GM23248 (cell line): ENCODE data around the gene MGAT4C.

Experiments
- EZH2 ChIP-seq: fragments of 200-600 bp; sonication (generic); IDR thresholded peaks from 2 replicates; pipeline ENCODE4 v1.6.1; 2018; ENCODE audit warnings: antibody characterized with exemption, mild to moderate bottlenecking; ENCODE audit not compliant: insufficient read depth, poor library complexity, severe bottlenecking
- EZH2phosphoT487 ChIP-seq: fragments of 200-600 bp; sonication (generic); IDR thresholded peaks from 2 replicates; pipeline ENCODE4 v1.6.1; 2018; ENCODE audit warnings: antibody characterized with exemption, moderate library complexity, mild to moderate bottlenecking, low read depth; ENCODE audit not compliant: insufficient read depth

- TF ChIP-seq EZH2: no peak
- no peak for TF ChIP-seq EZH2phosphoT487
Observed at GRCh38 chr12:86015026-86015425, 241.2 kb downstream of the MGAT4C start.
